K562 (cell line): Measurements from ENCODE around the gene CHMP2A. TPM values are rescaled to one million over a fixed set of nuclear protein-coding genes. Genes with fewer than 3 reads are reported as not detected.
A peak's percentile ranks its signal among the peaks of the same experiment; 100 is the strongest.

Experiments
- CREM ChIP-seq: IDR thresholded peaks from 2 replicates; pipeline ENCODE4 v1.6.1; 2014; ENCODE audit warnings: antibody characterized with exemption, low read depth
- GATAD2B ChIP-seq: fragments of 450-650 bp; IDR thresholded peaks from 2 replicates; pipeline ENCODE4 v1.6.1; 2017; ENCODE audit warnings: mild to moderate bottlenecking, borderline replicate concordance
- GTF2F1 ChIP-seq: IDR thresholded peaks from 2 replicates; pipeline ENCODE4 v1.6.1; 2011; ENCODE audit warnings: low read depth, low read length, improper control_type of control experiment
- ILK ChIP-seq: fragments of 450-650 bp; IDR thresholded peaks from 2 replicates; pipeline ENCODE4 v1.6.1; 2016; ENCODE audit warnings: missing genetic modification characterization, low read depth, mild to moderate bottlenecking, missing compliant biosample characterization, moderate library complexity, borderline replicate concordance
- IRF9 ChIP-seq: fragments of 450-650 bp; IDR thresholded peaks from 2 replicates; pipeline ENCODE4 v1.6.1; 2016; ENCODE audit warnings: missing biosample characterization, missing genetic modification characterization
- KAT7 ChIP-seq: sonication (generic); formaldehyde crosslinking; IDR thresholded peaks from 2 replicates; pipeline ENCODE4 v1.8.0; 2022; ENCODE audit warnings: missing genetic modification reagents, mild to moderate bottlenecking, borderline replicate concordance
- MLX ChIP-seq, 2 experiments: fragments of 450-650 bp in 1 of 2; sonication (generic) in 1 of 2; formaldehyde crosslinking; conservative IDR thresholded peaks; 2 replicates each; pipeline versions ENCODE4 v1.4.0 to v1.8.1; 2020 to 2022; ENCODE audit warnings: mild to moderate bottlenecking in 1 of 2, missing genetic modification reagents in 1 of 2
- POLR3A ChIP-seq: IDR thresholded peaks from 2 replicates; pipeline ENCODE4 v1.6.1; 2011; ENCODE audit warnings: borderline replicate concordance, mild to moderate bottlenecking, moderate library complexity; ENCODE audit not compliant: insufficient read length, insufficient read depth; ENCODE audit errors: extremely low read depth
- SNIP1 ChIP-seq: fragments of 450-650 bp; IDR thresholded peaks from 2 replicates; pipeline ENCODE4 v1.7.1; 2017; ENCODE audit warnings: low read depth, mild to moderate bottlenecking
- TCF3 ChIP-seq: sonication (generic); formaldehyde crosslinking; IDR thresholded peaks from 2 replicates; pipeline ENCODE4 v1.4.0; 2020; ENCODE audit warnings: mild to moderate bottlenecking, missing genetic modification reagents
- TFAM ChIP-seq: fragments of 250-450 bp; sonication (Bioruptor Pico); conservative IDR thresholded peaks from 2 replicates; pipeline ENCODE4 v1.5.0; 2021; ENCODE audit warnings: mild to moderate bottlenecking, moderate library complexity
- THAP7 ChIP-seq: fragments of 250-450 bp; sonication (Bioruptor Pico); IDR thresholded peaks from 2 replicates; pipeline ENCODE4 v1.5.0; 2021
- VEZF1 ChIP-seq: fragments of 200-800 bp; sonication (Bioruptor generic); IDR thresholded peaks from 2 replicates; pipeline ENCODE4 v1.6.1; 2017; ENCODE audit warnings: missing genetic modification characterization, missing compliant biosample characterization
- ZBTB49 ChIP-seq: sonication (generic); formaldehyde crosslinking; IDR thresholded peaks from 2 replicates; pipeline ENCODE4 v1.8.0; 2022; ENCODE audit warnings: missing genetic modification reagents, mild to moderate bottlenecking, borderline replicate concordance
- ZBTB9 ChIP-seq: fragments of 450-650 bp; formaldehyde crosslinking; IDR thresholded peaks from 2 replicates; pipeline ENCODE4 v1.4.0; 2020; ENCODE audit warnings: mild to moderate bottlenecking, moderate library complexity
- ZNF134 ChIP-seq: fragments of 250-450 bp; sonication (Bioruptor Pico); conservative IDR thresholded peaks from 2 replicates; pipeline ENCODE4 v1.4.0; 2020
- polyA plus RNA-seq, 8 experiments: library from polyadenylated mRNA; depleted of rRNA in 4 of 8; stranded (reverse) in 5 of 8; unstranded in 3 of 8; fragments of >200 nt; fragmentation: Nextera tagmentation in 2 of 8; fragmentation: Illumina TruSeq in 1 of 8; extraction: Ambion mirVana in 2 of 8; extraction: Trizol in 1 of 8; gene quantifications; 2 replicates each; pipeline versions ENCODE4 v1.2.1 to v1.2.3, GENCODE V29; 2011 to 2014; ENCODE audit warnings: inconsistent platforms in 1 of 8, missing spikeins in 1 of 8
- total RNA-seq, 7 experiments: library from RNA; depleted of rRNA in 6 of 7; stranded (reverse); fragments of >200 nt in 6 of 7; fragmentation: Illumina TruSeq in 2 of 7; extraction: Trizol in 2 of 7; gene quantifications; 2 replicates each; pipeline versions ENCODE4 v1.2.1 to v1.2.3, GENCODE V29; 2011 to 2021; ENCODE audit warnings: low replicate concordance in 1 of 7

The CHMP2A gene
- total and polyA plus RNA-seq, 9 of the 15 experiments (the other 6 are each of a cell fraction or from before 2014, with no cell fraction given) = 57.6 to 159 (median 87.2) TPM

GRCh38 chr19:58581227-58582141, 26.6 kb upstream of the CHMP2A start (continued):
- TF ChIP-seq ZBTB49 (no peak; the same call in 1 of the 2 replicates), SNIP1 (no peak), GTF2F1 (no peak), ZBTB9 (CRISPR knock-in tag) (peak; percentile 80; the same call in 1 of the 2 replicates), TCF3 (CRISPR knock-in tag) (peak; percentile 62; the same call in 1 of the 2 replicates), POLR3A (no peak), KAT7 (CRISPR knock-in tag) (peak; percentile 91; the same call in 1 of the 2 replicates), TFAM (CRISPR knock-in tag) (no peak), THAP7 (no peak), ZNF134 (CRISPR knock-in tag) (no peak), GATAD2B (no peak), CREM (peak; percentile 81), IRF9 (tag) (no peak), ILK (tag) (no peak), MLX (CRISPR knock-in tag; conservative IDR thresholded peaks at IDR 0.05) (0 out of 4 replicates have a peak, but pooled peaks of 1 of the 2 experiments have one; percentile 49), VEZF1 (CRISPR knock-in tag) (no peak; the same call in 1 of the 2 replicates)
